GM12872 (cell line): Measurements from ENCODE around the gene KCP.

ENCODE experiments used
- TF ChIP-seq, protein P1 (sequence below): IDR thresholded peaks from 3 replicates; pipeline ENCODE4 v1.5.1; 2011; ENCODE audit warnings: low read depth, mild to moderate bottlenecking, low read length, moderate library complexity; ENCODE audit not compliant: insufficient read depth

The KCP gene

DNA sequence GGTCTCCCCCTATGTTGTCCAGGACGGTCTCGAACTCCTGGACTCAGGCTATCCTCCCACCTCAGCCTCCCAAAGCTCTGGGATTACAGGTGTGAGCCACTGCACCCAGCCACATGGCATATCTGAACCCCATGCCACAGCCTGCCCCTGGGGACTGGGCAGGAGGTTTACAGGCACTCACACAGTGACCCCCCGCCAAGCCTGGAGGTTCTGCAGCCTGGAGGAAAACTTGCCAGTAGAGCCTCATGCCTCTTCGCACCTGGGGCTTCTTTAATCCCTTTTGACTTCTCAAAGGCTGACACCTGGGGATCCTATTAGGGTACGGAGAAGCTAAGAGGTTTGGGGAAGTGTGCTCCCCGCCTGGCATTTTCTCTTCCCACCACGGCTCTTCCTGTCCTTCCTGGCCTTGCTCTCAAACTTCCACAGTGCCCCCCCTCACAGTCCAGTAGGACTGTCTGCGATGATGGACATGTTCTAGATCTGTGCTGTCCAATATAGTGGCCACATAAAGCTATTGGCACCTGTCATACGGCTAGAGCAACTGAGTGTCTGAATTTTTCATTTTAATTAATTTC lies 11.4 kb upstream of the KCP start:
- TF ChIP-seq, protein P1, sequence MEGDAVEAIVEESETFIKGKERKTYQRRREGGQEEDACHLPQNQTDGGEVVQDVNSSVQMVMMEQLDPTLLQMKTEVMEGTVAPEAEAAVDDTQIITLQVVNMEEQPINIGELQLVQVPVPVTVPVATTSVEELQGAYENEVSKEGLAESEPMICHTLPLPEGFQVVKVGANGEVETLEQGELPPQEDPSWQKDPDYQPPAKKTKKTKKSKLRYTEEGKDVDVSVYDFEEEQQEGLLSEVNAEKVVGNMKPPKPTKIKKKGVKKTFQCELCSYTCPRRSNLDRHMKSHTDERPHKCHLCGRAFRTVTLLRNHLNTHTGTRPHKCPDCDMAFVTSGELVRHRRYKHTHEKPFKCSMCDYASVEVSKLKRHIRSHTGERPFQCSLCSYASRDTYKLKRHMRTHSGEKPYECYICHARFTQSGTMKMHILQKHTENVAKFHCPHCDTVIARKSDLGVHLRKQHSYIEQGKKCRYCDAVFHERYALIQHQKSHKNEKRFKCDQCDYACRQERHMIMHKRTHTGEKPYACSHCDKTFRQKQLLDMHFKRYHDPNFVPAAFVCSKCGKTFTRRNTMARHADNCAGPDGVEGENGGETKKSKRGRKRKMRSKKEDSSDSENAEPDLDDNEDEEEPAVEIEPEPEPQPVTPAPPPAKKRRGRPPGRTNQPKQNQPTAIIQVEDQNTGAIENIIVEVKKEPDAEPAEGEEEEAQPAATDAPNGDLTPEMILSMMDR = no peak

DNA sequence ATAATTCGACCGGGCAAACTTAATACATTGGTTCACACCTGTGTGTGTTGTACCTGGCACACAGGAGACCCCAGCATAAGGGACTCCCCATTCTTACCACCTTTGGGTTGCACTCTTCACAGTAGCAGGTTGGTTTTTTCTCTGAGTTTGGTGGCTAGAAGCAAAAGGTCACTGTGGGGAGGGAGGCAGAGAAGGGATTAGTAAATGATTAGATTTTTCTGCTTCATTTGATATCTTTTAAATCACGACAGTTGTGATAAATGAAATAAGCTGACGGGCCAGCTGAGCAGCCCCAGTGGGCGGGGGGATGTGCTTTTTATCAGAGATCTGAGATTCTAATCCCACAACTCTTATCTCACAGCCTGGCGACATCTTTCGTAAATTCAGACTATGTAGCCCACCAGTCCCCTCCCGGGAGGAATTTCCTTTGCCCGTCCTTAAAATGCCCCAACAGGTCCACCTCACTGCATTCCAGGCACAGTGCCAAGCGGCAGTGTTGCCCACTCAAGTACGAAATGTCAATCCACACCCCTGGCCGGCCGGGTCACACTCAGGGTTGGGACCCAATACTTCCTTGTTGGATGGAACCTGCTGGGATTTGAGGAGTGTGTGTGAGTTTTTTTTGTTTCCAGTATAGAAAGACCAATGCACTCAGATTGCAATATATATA lies 10.5 kb upstream of the KCP start:
- TF ChIP-seq, protein P1 = no peak

DNA sequence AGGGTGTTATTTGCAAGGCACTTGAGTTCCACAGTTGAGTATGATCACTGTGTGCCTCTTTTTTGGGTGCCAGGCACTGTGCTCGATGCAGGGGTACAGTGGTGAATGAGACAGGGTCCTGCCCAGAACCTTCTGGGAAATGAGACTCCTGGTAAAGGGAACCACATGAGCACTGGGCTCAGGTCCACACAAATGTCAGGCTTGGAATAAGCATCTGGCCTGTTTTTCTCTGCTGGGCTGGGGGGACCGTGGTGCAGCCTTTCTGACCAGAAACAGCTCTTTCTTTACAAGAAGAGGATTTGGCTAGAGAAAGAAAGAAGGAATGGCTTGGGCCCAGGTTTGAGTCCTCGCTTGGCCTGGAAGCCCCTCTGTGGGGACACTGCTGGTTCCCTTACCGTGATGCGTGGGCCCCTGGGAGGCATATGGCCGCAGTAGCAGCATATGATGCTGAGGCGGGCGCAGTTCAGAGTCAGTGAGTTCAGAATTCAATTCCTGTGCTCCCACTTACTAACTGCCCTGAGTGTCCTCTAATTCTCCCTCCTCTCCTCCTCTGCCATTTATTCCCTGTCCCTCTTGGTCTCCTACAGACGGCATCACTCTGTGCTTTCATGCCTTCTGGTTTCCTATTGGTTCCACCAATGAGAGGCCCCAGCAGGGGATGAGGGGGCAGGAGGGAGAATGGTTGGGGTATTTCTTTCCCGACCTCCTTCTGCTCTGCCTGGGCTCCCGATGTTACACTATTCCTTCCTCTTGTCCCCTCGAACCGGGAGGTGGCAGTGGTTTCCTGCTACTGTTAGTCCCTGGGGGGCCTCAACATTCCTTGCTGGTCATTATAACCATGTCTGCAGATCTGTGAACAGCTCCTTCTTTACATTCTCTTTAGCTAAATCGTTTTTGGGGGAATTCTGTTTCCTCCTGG lies 9.6 kb upstream of the KCP start:
- TF ChIP-seq, protein P1 = no peak

DNA sequence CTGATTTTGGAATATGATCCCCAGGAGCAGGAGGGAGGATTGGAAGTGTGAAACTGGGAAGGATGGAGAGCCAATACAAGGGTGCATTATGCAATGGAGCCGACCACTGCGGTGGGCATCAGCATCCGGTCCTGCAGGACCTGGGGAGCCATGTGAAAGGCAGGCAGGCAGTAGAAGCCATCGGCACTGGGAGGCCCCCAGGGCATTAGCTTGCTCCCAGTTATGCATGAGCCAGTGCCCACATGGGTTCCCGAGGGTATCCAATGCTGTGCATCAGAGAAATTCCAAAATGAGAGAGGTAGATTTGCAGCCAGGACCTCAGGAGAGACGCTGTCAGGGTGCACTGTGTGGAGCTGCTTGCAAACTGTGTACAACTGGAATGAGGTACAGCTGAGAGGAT lies 8.7 kb upstream of the KCP start:
- TF ChIP-seq, protein P1 = no peak

DNA sequence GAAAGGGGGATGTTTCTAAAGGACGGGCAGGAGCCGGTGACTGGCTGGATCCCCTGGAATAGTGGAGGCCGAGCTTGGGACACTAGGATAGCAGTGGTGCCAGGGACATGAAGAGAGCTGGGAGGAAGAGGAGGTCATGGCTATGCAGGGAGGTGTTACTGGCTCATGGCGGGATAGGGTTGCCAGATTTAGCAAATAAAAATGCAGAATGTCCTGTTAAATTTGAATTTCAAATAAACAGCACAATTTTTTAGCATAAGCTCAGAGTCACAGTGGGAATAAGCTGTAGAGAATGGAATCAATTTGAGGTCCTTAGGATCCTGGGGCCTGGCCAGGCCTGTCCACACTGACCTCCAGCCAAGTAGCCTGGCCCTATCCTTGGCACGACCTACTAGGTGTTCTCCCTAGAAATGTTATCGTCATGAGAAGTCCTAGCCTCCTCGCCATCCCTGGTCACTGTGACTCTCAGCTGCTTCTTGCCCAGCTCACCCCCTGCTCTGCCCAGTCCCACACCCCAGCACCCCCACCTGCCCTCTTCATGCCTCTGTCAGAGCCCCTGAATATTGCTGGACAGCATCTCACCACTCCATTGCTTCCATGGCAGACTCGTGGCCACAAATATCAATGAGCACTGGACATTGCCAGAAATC lies 7.6 kb upstream of the KCP start:
- TF ChIP-seq, protein P1 = no peak

DNA sequence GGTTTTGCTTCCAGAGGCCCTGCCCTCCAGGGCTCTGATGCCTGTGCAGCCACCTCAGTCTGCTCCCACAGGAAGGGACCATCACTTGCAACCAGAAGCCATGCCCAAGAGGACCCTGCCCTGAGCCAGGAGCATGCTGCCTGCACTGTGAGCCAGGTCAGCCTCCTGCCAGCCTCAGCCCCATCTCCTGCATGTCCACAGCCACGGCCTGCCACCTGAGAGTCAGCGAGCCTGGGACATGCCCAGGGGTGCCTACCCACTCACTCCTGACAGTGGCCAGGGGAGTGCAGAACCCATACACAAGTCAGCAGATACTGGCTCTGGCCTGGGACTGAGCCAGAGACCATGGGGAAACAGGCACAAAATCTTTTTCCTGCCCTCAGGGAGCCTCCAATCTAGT lies 6.6 kb upstream of the KCP start:
- TF ChIP-seq, protein P1 = no peak

DNA sequence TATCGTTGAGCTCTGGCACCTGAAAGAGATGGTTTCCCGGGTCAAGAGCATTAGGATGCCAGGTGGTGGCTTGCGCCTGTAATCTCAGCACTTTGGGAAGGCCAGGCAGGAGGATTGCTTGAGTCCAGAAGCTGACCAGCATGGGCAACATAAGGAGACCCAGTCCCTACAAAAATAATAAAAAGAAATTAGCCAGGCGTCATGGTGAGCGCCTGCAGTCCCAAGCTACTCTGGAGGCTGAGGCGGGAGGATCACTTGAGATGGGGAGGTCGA lies 6.1 kb upstream of the KCP start:
- TF ChIP-seq, protein P1 = no peak
